RPMI7951 (cell line): ENCODE measurements around the gene KRTAP20-3. TPM values are rescaled to one million over a fixed set of nuclear protein-coding genes. Genes with fewer than 3 reads are reported as not detected.

Experiments
- DNase-seq: peaks from one replicate; pipeline ENCODE4 v3.0.0-alpha.2; 2012; ENCODE audit warnings: low read depth
- total RNA-seq: library from RNA; depleted of rRNA; stranded (reverse); fragments of >200 nt; shearing (Covaris generic); gene quantifications from 2 replicates; pipeline ENCODE4 v1.2.3, GENCODE V29; 2014; rRNA removed

Gene KRTAP20-3
- not detected in 2 replicates for total RNA-seq

GRCh38 chr21:30642564-30642963 lies at the start of gene KRTAP20-3:
Gene KRTAP20-3 (plus strand): TSS chr21:30642864.
- no peak for DNase-seq

- no peak for DNase-seq
These were observed 43.9 kb upstream of the KRTAP20-3 start, which contains the start of gene KRTAP6-2 for GRCh38 chr21:30598802-30599201. Gene KRTAP6-2 (minus strand): TSS chr21:30598902. CDS start chr21:30598874, 28 bp downstream.

- DNase-seq = no peak
These were observed 41.9 kb upstream of the KRTAP20-3 start, which contains the start of gene KRTAP22-1 for GRCh38 chr21:30600787-30601186. Gene KRTAP22-1 (plus strand): TSS chr21:30601087.

- no peak for DNase-seq
These were observed 36.7 kb upstream of the KRTAP20-3 start for GRCh38 chr21:30605968-30606367.

- no peak for DNase-seq
These were observed 30.5 kb upstream of the KRTAP20-3 start for GRCh38 chr21:30612132-30612531.

GRCh38 chr21:30613836-30614235 lies 28.8 kb upstream of the KRTAP20-3 start, which contains the start of gene KRTAP6-1:
Gene KRTAP6-1 (minus strand): TSS chr21:30613930. CDS start chr21:30613904, 26 bp downstream.
- no peak for DNase-seq

- no peak for DNase-seq
These were observed 27.5 kb upstream of the KRTAP20-3 start for GRCh38 chr21:30615199-30615598.

- no peak for DNase-seq
These were observed 26.5 kb upstream of the KRTAP20-3 start, which contains the start of gene KRTAP20-1 for GRCh38 chr21:30616125-30616524. Gene KRTAP20-1 (plus strand): TSS chr21:30616425. CDS start chr21:30616455, 30 bp downstream.

- no peak for DNase-seq
These were observed 22.6 kb upstream of the KRTAP20-3 start for GRCh38 chr21:30620080-30620479.

GRCh38 chr21:30620522-30620921 lies 22.1 kb upstream of the KRTAP20-3 start, which contains the start of gene KRTAP20-4:
Gene KRTAP20-4 (plus strand): TSS chr21:30620627.
- DNase-seq = no peak

- DNase-seq = no peak
These were observed 19.3 kb upstream of the KRTAP20-3 start for GRCh38 chr21:30623362-30623761.

- no peak for DNase-seq
These were observed 17.1 kb upstream of the KRTAP20-3 start for GRCh38 chr21:30625449-30626165.

GRCh38 chr21:30628109-30628508 lies 14.6 kb upstream of the KRTAP20-3 start:
- DNase-seq = no peak

- DNase-seq = no peak
These were observed 13.5 kb upstream of the KRTAP20-3 start for GRCh38 chr21:30629200-30629599.

- no peak for DNase-seq
These were observed 7.8 kb upstream of the KRTAP20-3 start, which contains the start of gene KRTAP20-2 for GRCh38 chr21:30634906-30635305. Gene KRTAP20-2 (plus strand): TSS chr21:30635206. CDS start chr21:30635264, 58 bp downstream.

GRCh38 chr21:30638686-30639085 lies 4.0 kb upstream of the KRTAP20-3 start:
- DNase-seq = no peak

GRCh38 chr21:30646904-30647414 lies 4.3 kb downstream of the KRTAP20-3 start:
- no peak for DNase-seq

- no peak for DNase-seq
These were observed 10.2 kb downstream of the KRTAP20-3 start for GRCh38 chr21:30652891-30653290.

- no peak for DNase-seq
These were observed 26.1 kb downstream of the KRTAP20-3 start for GRCh38 chr21:30668776-30669175.

GRCh38 chr21:30672985-30673650 lies 30.5 kb downstream of the KRTAP20-3 start:
- no peak for DNase-seq

- peak; percentile 1 for DNase-seq
These were observed 31.6 kb downstream of the KRTAP20-3 start for GRCh38 chr21:30674312-30674711.

- peak; percentile 1 for DNase-seq
These were observed 34.1 kb downstream of the KRTAP20-3 start for GRCh38 chr21:30676737-30677136.
